Peyer's patch (tissue), 4 donors: Measurements from ENCODE around the gene TMEM175. TPM values are rescaled to one million over a fixed set of nuclear protein-coding genes. Genes with fewer than 3 reads are reported as not detected.

Source experiments
- DNase-seq, 3 donors: peaks; one replicate each; pipeline ENCODE4 v3.0.0-alpha.2; 2017 to 2019
- H3K27ac ChIP-seq, 4 donors: fragments of 200-600 bp; sonication (generic); one replicate each; pipeline ENCODE4 v1.5.1; 2016 to 2019
- H3K27me3 ChIP-seq, 2 donors: fragments of 200-600 bp; sonication (generic); one replicate each; pipeline ENCODE4 v1.5.1; 2019
- H3K36me3 ChIP-seq, 3 donors: fragments of 200-600 bp; sonication (generic); one replicate each; pipeline ENCODE4 v1.5.1; 2016 to 2019
- H3K4me1 ChIP-seq, 4 donors: fragments of 200-600 bp; sonication (generic); one replicate each; pipeline ENCODE4 v1.5.1; 2016 to 2019
- H3K4me3 ChIP-seq, 4 donors: fragments of 200-600 bp; sonication (generic); 1 replicate in 3 of 4; 2 replicates in 1 of 4; pipeline ENCODE4 v1.5.1; 2016 to 2019; ENCODE audit warnings: mild to moderate bottlenecking in 1 of 4
- H3K9me3 ChIP-seq, 4 donors: fragments of 200-600 bp; sonication (generic); one replicate each; pipeline ENCODE4 v1.5.1; 2016 to 2019; ENCODE audit warnings: mild to moderate bottlenecking in 1 of 4
- CTCF ChIP-seq, 6 experiments: fragments of 450-650 bp in 4 of 6; fragments of 200-600 bp in 2 of 6; sonication (generic) in 1 of 6; IDR thresholded peaks; one replicate each; pipeline ENCODE4 v1.5.1; 2017 to 2019; ENCODE audit warnings: antibody characterized with exemption in 6 of 6, mild to moderate bottlenecking in 3 of 6, moderate library complexity in 1 of 6
- POLR2A ChIP-seq, 2 donors: fragments of 450-650 bp; IDR thresholded peaks; one replicate each; pipeline ENCODE4 v1.5.1; 2017; ENCODE audit warnings: antibody characterized with exemption in 2 of 2, mild to moderate bottlenecking in 2 of 2, moderate library complexity in 2 of 2
- total RNA-seq, 4 donors: library from RNA; depleted of rRNA; stranded (reverse); fragments of >200 nt; gene quantifications; one replicate each; pipeline ENCODE4 v1.1.0, GENCODE V29; 2016

Gene TMEM175
- total RNA-seq, 4 donors from 2014 or later: 46.1 to 111 (median 56.6) TPM

DNA sequence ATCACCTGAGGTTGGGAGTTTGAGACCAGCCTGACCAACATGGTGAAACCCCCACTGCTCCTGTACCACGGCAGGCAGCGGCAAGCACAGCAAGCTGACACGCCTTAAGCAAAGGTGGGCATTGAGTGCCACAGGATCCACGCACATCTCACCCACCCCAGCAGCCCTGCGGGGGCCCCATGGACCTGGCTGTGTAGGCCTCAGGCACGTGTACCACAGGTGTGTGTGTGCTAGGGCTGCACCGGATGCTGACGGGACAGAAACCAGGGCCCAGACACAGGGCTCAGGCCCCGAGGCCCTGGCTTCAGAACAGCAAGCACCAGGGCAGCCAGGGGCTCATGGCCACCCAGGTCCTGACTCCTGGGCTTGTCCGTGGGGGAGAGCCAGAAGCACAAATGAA lies 46.9 kb upstream of the TMEM175 start:
- Histone ChIP-seq H3K27ac (no peak overlapping the region), H3K36me3 (peaks cover 0 to 95% (median 0%) of the 10 kb centered on the region in 3 donors), H3K4me1 (no peaks in the 10 kb centered on the region), H3K27me3 (no peaks in the 10 kb centered on the region), H3K9me3 (no peaks in the 10 kb centered on the region), H3K4me3 (no peak overlapping the region)
- TF ChIP-seq POLR2A (IDR thresholded peaks at IDR 0.05): no peak
- TF ChIP-seq CTCF (IDR thresholded peaks at IDR 0.05): no peak
- DNase-seq: no peak

DNA sequence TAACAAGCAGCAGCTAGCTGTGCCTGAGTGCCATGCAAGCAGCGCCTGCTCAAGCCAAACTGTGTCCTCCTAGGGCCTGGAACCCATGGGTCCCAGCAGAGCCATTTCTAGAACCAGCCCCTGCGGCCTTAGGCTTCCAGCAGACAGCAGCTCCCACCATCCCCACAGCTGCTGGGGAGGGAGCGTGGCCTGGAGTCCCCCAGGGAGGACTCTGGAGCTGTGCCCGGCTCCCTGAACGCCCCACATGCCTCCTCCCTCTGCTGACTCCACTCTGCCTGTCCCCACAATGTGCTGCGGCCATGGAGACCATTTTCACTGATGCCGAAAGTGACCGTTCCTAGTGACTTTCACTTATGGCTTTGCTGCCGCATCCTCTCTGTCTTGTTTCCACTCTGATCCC lies 46.0 kb upstream of the TMEM175 start:
- peaks cover 0 to 94% (median 0%) of the 10 kb centered on the region in 3 donors for H3K36me3 ChIP-seq
- H3K27ac ChIP-seq: no peak overlapping the region
- H3K27me3 ChIP-seq: no peaks in the 10 kb centered on the region
- no peaks in the 10 kb centered on the region for H3K4me1 ChIP-seq
- no peak for DNase-seq
- H3K4me3 ChIP-seq: no peak overlapping the region
- H3K9me3 ChIP-seq: no peaks in the 10 kb centered on the region
- no peak for TF ChIP-seq POLR2A (IDR thresholded peaks at IDR 0.05)
- no peak for TF ChIP-seq CTCF (IDR thresholded peaks at IDR 0.05)

GRCh38 chr4:887034-887763 lies 45.1 kb upstream of the TMEM175 start:
- Histone ChIP-seq H3K27me3 (no peaks in the 10 kb centered on the region), H3K4me1 (no peaks in the 10 kb centered on the region), H3K4me3 (no peak overlapping the region), H3K9me3 (no peaks in the 10 kb centered on the region), H3K27ac (no peak overlapping the region), H3K36me3 (peaks cover 0 to 94% (median 0%) of the 10 kb centered on the region in 3 donors)
- DNase-seq: no peak
- no peak for TF ChIP-seq POLR2A (IDR thresholded peaks at IDR 0.05)
- TF ChIP-seq CTCF (IDR thresholded peaks at IDR 0.05): no peak

DNA sequence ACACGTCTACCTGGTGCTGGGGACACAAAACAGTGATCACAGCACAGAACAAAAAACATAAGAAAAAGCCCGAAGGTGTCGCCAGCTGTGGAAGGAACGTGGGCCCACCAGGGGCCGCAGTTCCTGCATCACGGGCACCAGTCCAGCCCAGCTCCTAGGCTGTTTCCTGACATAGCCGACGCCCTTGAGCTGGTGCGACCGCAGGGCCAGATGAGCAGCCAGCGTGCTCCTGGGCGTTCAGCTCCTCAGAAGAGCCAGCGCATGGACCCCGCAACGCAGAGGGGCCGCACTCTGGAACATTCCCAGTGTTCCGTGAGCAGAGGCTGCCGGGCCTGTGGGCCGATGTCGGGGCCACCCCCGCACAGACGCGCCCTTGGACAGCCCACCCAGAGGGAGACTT lies 44.2 kb upstream of the TMEM175 start:
- no peak for DNase-seq
- no peaks in the 10 kb centered on the region for H3K9me3 ChIP-seq
- TF ChIP-seq POLR2A (IDR thresholded peaks at IDR 0.05) (no peak), CTCF (IDR thresholded peaks at IDR 0.05) (no peak)
- peaks cover 0 to 94% (median 0%) of the 10 kb centered on the region in 3 donors for H3K36me3 ChIP-seq
- no peak overlapping the region for H3K4me3 ChIP-seq
- H3K4me1 ChIP-seq: no peaks in the 10 kb centered on the region
- H3K27ac ChIP-seq: no peak overlapping the region
- no peaks in the 10 kb centered on the region for H3K27me3 ChIP-seq

DNA sequence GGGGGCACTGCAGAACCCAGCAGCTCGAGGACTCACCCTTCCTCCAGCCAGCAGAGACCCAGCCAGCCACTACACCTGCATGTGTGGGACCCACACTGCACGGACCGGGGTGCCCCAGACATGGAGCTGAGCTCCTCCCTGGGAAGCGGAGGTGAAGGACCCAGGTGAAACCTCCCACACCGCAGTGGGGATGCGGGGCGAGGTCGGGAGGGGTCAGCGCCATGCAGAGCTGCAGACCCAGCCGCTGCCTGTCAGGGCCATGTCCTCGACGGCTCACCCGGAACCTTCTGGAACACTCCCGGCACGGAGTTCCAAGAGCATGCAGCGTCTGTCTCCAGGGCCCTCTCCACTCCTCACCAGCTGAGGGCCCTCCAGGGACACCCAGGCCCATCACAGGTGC lies 42.7 kb upstream of the TMEM175 start:
- Histone ChIP-seq H3K9me3 (no peaks in the 10 kb centered on the region), H3K4me3 (no peak overlapping the region), H3K36me3 (peaks cover 0 to 94% (median 0%) of the 10 kb centered on the region in 3 donors), H3K4me1 (no peaks in the 10 kb centered on the region), H3K27me3 (no peaks in the 10 kb centered on the region), H3K27ac (no peak overlapping the region)
- TF ChIP-seq POLR2A (IDR thresholded peaks at IDR 0.05) (no peak), CTCF (IDR thresholded peaks at IDR 0.05) (no peak)
- DNase-seq: no peak
